C4-2B (cell line): ENCODE data around the gene MSI2.
A peak's percentile ranks its signal among the peaks of the same experiment; 100 is the strongest.

Experiments used
- ZFX ChIP-seq: fragments of 450-650 bp; IDR thresholded peaks from 2 replicates; pipeline ENCODE4 v1.6.1; 2017
- TF ChIP-seq, protein P1 (sequence below): fragments of 450-650 bp; conservative IDR thresholded peaks from 2 replicates; pipeline ENCODE4 v1.5.1; 2017; ENCODE audit warnings: mild to moderate bottlenecking

DNA sequence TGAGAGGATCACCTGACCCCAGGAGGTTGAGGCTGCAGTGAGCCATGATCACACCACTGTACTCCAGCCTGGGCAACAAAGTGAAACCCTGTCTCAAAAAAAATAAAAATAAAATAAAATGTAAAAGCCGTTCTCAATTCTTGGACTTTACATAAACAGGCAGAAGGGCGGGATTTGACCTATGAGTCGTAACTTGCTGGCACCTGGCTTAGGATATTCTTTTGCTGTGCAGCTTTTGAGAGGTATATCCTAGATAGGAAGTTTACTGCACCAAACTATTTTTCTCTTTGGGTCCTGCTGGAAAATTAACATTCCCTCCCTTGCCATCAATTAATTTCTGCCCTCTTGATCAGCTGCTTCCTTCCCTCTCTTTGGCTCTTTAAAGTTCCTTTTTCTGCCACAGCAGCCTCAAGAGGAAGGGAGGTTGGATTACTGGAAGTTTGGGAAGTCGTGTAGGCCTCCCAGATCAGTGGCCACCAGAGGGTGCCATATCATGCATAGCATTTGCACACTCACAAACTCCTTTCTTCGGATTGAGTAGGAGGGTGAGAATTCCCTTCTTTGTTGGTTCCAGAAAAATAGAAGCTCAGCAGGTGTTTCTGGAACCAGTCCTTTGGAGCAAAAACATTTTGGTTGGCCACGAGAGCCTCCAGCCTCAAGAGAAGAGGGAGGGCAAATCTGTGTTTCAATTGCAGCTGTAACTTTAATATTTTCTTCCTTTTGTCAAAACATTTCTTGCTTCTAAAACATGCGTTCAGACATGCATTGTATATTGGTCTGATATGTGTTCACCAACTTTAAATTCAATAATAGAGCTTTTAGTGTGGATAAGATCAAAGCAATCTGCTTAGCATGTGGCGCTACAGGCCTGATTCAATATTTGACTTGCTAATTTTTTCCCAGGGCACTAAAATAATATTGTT lies 341.5 kb downstream of the MSI2 start:
- TF ChIP-seq, protein P1, sequence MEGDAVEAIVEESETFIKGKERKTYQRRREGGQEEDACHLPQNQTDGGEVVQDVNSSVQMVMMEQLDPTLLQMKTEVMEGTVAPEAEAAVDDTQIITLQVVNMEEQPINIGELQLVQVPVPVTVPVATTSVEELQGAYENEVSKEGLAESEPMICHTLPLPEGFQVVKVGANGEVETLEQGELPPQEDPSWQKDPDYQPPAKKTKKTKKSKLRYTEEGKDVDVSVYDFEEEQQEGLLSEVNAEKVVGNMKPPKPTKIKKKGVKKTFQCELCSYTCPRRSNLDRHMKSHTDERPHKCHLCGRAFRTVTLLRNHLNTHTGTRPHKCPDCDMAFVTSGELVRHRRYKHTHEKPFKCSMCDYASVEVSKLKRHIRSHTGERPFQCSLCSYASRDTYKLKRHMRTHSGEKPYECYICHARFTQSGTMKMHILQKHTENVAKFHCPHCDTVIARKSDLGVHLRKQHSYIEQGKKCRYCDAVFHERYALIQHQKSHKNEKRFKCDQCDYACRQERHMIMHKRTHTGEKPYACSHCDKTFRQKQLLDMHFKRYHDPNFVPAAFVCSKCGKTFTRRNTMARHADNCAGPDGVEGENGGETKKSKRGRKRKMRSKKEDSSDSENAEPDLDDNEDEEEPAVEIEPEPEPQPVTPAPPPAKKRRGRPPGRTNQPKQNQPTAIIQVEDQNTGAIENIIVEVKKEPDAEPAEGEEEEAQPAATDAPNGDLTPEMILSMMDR, result peak; percentile 95
- no peak for TF ChIP-seq ZFX
